GM19043 (cell line): ENCODE measurements around the gene PRDM16.

Experiments used
- ATAC-seq: cut with Tn5 transposase; IDR thresholded peaks from one replicate; pipeline ENCODE4 v1.9.1; 2021; ENCODE audit warnings: low read depth; ENCODE audit not compliant: unreplicated experiment

Gene PRDM16

GRCh38 chr1:3137111-3138100, 68.4 kb downstream of the PRDM16 start:
- no peak for ATAC-seq

- no peak for ATAC-seq
Observed at GRCh38 chr1:3138623-3139151, 69.7 kb downstream of the PRDM16 start.

- ATAC-seq, result no peak
Observed at GRCh38 chr1:3139451-3139852, 70.4 kb downstream of the PRDM16 start.

- ATAC-seq, result no peak
Observed at GRCh38 chr1:3139871-3140361, 70.9 kb downstream of the PRDM16 start.

GRCh38 chr1:3140437-3140836, 71.4 kb downstream of the PRDM16 start:
- ATAC-seq, result no peak

GRCh38 chr1:3141129-3141528, 72.1 kb downstream of the PRDM16 start:
- no peak for ATAC-seq

- ATAC-seq, result no peak
Observed at GRCh38 chr1:3141836-3142235, 72.8 kb downstream of the PRDM16 start.

GRCh38 chr1:3142236-3142635, 73.2 kb downstream of the PRDM16 start:
- ATAC-seq, result no peak

- ATAC-seq, result no peak
Observed at GRCh38 chr1:3142751-3143150, 73.7 kb downstream of the PRDM16 start.

- no peak for ATAC-seq
Observed at GRCh38 chr1:3145532-3146325, 76.7 kb downstream of the PRDM16 start.

GRCh38 chr1:3146458-3146857, 77.5 kb downstream of the PRDM16 start:
- ATAC-seq, result no peak

- ATAC-seq, result no peak
Observed at GRCh38 chr1:3146907-3147306, 77.9 kb downstream of the PRDM16 start.

- no peak for ATAC-seq
Observed at GRCh38 chr1:3148171-3148570, 79.2 kb downstream of the PRDM16 start.

GRCh38 chr1:3149277-3149676, 80.3 kb downstream of the PRDM16 start:
- no peak for ATAC-seq

GRCh38 chr1:3151456-3151855, 82.5 kb downstream of the PRDM16 start:
- no peak for ATAC-seq

GRCh38 chr1:3152143-3152542, 83.1 kb downstream of the PRDM16 start:
- ATAC-seq, result no peak

GRCh38 chr1:3153197-3153596, 84.2 kb downstream of the PRDM16 start:
- ATAC-seq, result no peak

GRCh38 chr1:3153902-3154795, 85.1 kb downstream of the PRDM16 start:
- no peak for ATAC-seq

GRCh38 chr1:3155056-3155925, 86.3 kb downstream of the PRDM16 start:
- no peak for ATAC-seq
